H1 (cell line): ENCODE results near the gene TFAP2C. TPM values are rescaled to one million over a fixed set of nuclear protein-coding genes. Genes with fewer than 3 reads are reported as not detected.

Experiments
- CTCF ChIA-PET: fragments of 300-600 bp; sonication (Branson Sonifier 250); formaldehyde crosslinking; loops from one replicate; lab custom pipeline; 2021; ENCODE audit not compliant: partially characterized antibody; lab: Charles Lee
- POLR2A ChIA-PET: fragments of 300-600 bp; sonication (Branson Sonifier 250); formaldehyde crosslinking; loops from one replicate; lab custom pipeline; 2021; ENCODE audit warnings: inconsistent platforms; ENCODE audit not compliant: partially characterized antibody; lab: Charles Lee
- DNase-seq, 2 experiments: peaks; one replicate each; pipeline versions ENCODE4 v3.0.0 to v3.0.0-alpha.2; 2010 to 2022; ENCODE audit warnings: low spot score in 2 of 2, low read depth in 1 of 2, mixed read lengths in 1 of 2
- FAIRE-seq: peaks from 2 replicates; lab custom pipeline; 2011; peaks lifted over from hg19 to GRCh38; lab: Jason Lieb, UNC
- H2AFZ ChIP-seq: 2 replicates; pipeline ENCODE4 v1.8.1; 2012; ENCODE audit warnings: low read length, inconsistent platforms
- H2AK5ac ChIP-seq: 2 replicates; pipeline ENCODE4 v1.6.1; 2013; ENCODE audit warnings: low read depth, low read length
- H2BK120ac ChIP-seq: replicated peaks from 2 replicates; pipeline ENCODE3; 2013; ENCODE audit warnings: low read depth, low read length, inconsistent platforms
- H2BK12ac ChIP-seq: 2 replicates; pipeline ENCODE4 v1.6.1; 2013; ENCODE audit warnings: low read depth, low read length
- H2BK15ac ChIP-seq: 2 replicates; pipeline ENCODE4 v1.6.1; 2013; ENCODE audit warnings: low read length
- H2BK20ac ChIP-seq: 2 replicates; pipeline ENCODE4 v1.6.1; 2013; ENCODE audit warnings: low read length
- H2BK5ac ChIP-seq: 2 replicates; pipeline ENCODE4 v1.6.1; 2013; ENCODE audit warnings: low read depth, low read length
- H3K14ac ChIP-seq: 2 replicates; pipeline ENCODE4 v1.6.1; 2013; ENCODE audit warnings: inconsistent platforms; ENCODE audit not compliant: insufficient read length
- H3K18ac ChIP-seq: 2 replicates; pipeline ENCODE4 v1.6.1; 2013; ENCODE audit warnings: low read length; ENCODE audit errors: extremely low read depth
- H3K23ac ChIP-seq: 2 replicates; pipeline ENCODE4 v1.6.1; 2013; ENCODE audit warnings: inconsistent platforms; ENCODE audit not compliant: insufficient read length
- H3K23me2 ChIP-seq: 2 replicates; pipeline ENCODE4 v1.6.1; 2013; ENCODE audit warnings: low read depth, low read length
- H3K27ac ChIP-seq: 2 replicates; pipeline ENCODE4 v1.6.1; 2011; ENCODE audit warnings: low read depth, low read length, inconsistent platforms
- H3K27me3 ChIP-seq, 4 experiments: replicated peaks in 1 of 4; 1 replicate in 1 of 4; 2 replicates in 3 of 4; pipeline versions ENCODE4 v1.6.1 to v1.8.1; 2011 to 2013; ENCODE audit warnings: low read length in 3 of 4, mild to moderate bottlenecking in 3 of 4, inconsistent platforms in 2 of 4, mixed read lengths in 2 of 4, moderate library complexity in 1 of 4; ENCODE audit not compliant: control insufficient read depth in 3 of 4, insufficient read depth in 3 of 4; ENCODE audit errors: extremely low read depth in 1 of 4
- H3K36me3 ChIP-seq, 4 experiments: 2 replicates each; pipeline versions ENCODE4 v1.6.1 to v1.8.1; 2011 to 2013; ENCODE audit warnings: mild to moderate bottlenecking in 4 of 4, low read length in 3 of 4, moderate library complexity in 2 of 4, control low read depth in 1 of 4, inconsistent platforms in 1 of 4; ENCODE audit not compliant: insufficient read depth in 4 of 4, control insufficient read depth in 2 of 4
- H3K4ac ChIP-seq: replicated peaks from 2 replicates; pipeline ENCODE3; 2013; ENCODE audit warnings: low read length, low read depth, mixed read lengths, inconsistent platforms; ENCODE audit not compliant: insufficient read length
- H3K4me1 ChIP-seq, 4 experiments: replicated peaks in 1 of 4; 1 replicate in 1 of 4; 2 replicates in 3 of 4; pipeline versions ENCODE4 v1.6.1 to v1.8.1; 2011 to 2013; ENCODE audit warnings: low read length in 3 of 4, inconsistent platforms in 2 of 4, mixed read lengths in 1 of 4; ENCODE audit not compliant: insufficient read depth in 4 of 4, control insufficient read depth in 3 of 4
- H3K4me2 ChIP-seq, 2 experiments: 2 replicates each; pipeline versions ENCODE4 v1.6.1 to v1.8.1; 2011 to 2013; ENCODE audit warnings: low read depth in 2 of 2, low read length in 2 of 2, control low read depth in 1 of 2, inconsistent platforms in 1 of 2, mild to moderate bottlenecking in 1 of 2; ENCODE audit not compliant: insufficient read depth in 1 of 2
- H3K4me3 ChIP-seq, 4 experiments: fragments of 200-600, 300-600 bp in 1 of 4; sonication (generic), shearing (Covaris generic), sonication (Bioruptor Twin) in 1 of 4; 2 replicates each; pipeline versions ENCODE4 v1.5.1 to v1.8.1; 2011 to 2016; ENCODE audit warnings: low read length in 4 of 4, low read depth in 3 of 4, control low read depth in 2 of 4, inconsistent platforms in 2 of 4, mild to moderate bottlenecking in 2 of 4, mixed read lengths in 1 of 4, moderate library complexity in 1 of 4; ENCODE audit not compliant: insufficient read depth in 2 of 4; ENCODE audit errors: extremely low read depth in 1 of 4
- H3K56ac ChIP-seq: replicated peaks from 2 replicates; pipeline ENCODE3; 2013; ENCODE audit warnings: low read depth, mild to moderate bottlenecking, mixed read lengths, low read length, inconsistent platforms; ENCODE audit not compliant: insufficient read length
- H3K79me1 ChIP-seq: 2 replicates; pipeline ENCODE4 v1.6.1; 2013; ENCODE audit warnings: low read depth, low read length, control low read depth
- H3K79me2 ChIP-seq, 2 experiments: 2 replicates each; pipeline versions ENCODE4 v1.6.1 to v1.8.1; 2012 to 2013; ENCODE audit warnings: low read length in 2 of 2, mild to moderate bottlenecking in 2 of 2, inconsistent platforms in 1 of 2; ENCODE audit not compliant: insufficient read depth in 2 of 2, control insufficient read depth in 1 of 2
- H3K9ac ChIP-seq, 4 experiments: replicated peaks in 1 of 4; 1 replicate in 1 of 4; 2 replicates in 3 of 4; pipeline versions ENCODE4 v1.6.1 to v1.8.1; 2011 to 2013; ENCODE audit warnings: low read depth in 3 of 4, low read length in 3 of 4, control low read depth in 2 of 4, mild to moderate bottlenecking in 2 of 4, moderate library complexity in 2 of 4, inconsistent platforms in 1 of 4; ENCODE audit errors: extremely low read depth in 1 of 4
- H3K9me3 ChIP-seq, 2 experiments: 2 replicates each; pipeline versions ENCODE4 v1.6.1 to v1.8.1; 2012 to 2013; ENCODE audit warnings: mild to moderate bottlenecking in 2 of 2, moderate library complexity in 2 of 2, control low read depth in 1 of 2, inconsistent platforms in 1 of 2, low read depth in 1 of 2, low read length in 1 of 2, mixed read lengths in 1 of 2; ENCODE audit not compliant: insufficient read depth in 2 of 2
- H4K20me1 ChIP-seq, 2 experiments: replicated peaks in 1 of 2; 2 replicates each; pipeline versions ENCODE3 to v1.8.1; 2011 to 2013; ENCODE audit warnings: inconsistent platforms in 2 of 2, low read length in 2 of 2, mild to moderate bottlenecking in 1 of 2; ENCODE audit not compliant: insufficient read depth in 2 of 2, control insufficient read depth in 1 of 2
- H4K5ac ChIP-seq: 2 replicates; pipeline ENCODE4 v1.6.1; 2013; ENCODE audit warnings: low read length, low read depth, mixed read lengths, inconsistent platforms; ENCODE audit not compliant: insufficient read length
- H4K8ac ChIP-seq: 2 replicates; pipeline ENCODE4 v1.8.0; 2013; ENCODE audit warnings: mild to moderate bottlenecking, moderate library complexity, low read length, inconsistent platforms; ENCODE audit not compliant: insufficient read depth; ENCODE audit errors: extremely low read depth
- H4K91ac ChIP-seq: replicated peaks from 2 replicates; pipeline ENCODE3; 2013; ENCODE audit warnings: low read length, mixed read lengths, inconsistent platforms; ENCODE audit not compliant: insufficient read length
- ATF3 ChIP-seq: IDR thresholded peaks from 2 replicates; pipeline ENCODE4 v1.6.1; 2011; ENCODE audit warnings: low read depth, mild to moderate bottlenecking, low read length; ENCODE audit not compliant: insufficient read depth
- BCL11A ChIP-seq, 2 experiments: IDR thresholded peaks; one replicate each; pipeline ENCODE4 v1.6.1; 2011; ENCODE audit warnings: low read depth in 2 of 2, low read length in 2 of 2, mild to moderate bottlenecking in 2 of 2
- KDM1A ChIP-seq: fragments of 200-600, 300-600 bp; sonication (generic); IDR thresholded peaks from 2 replicates; pipeline ENCODE4 v1.7.1; 2016; ENCODE audit warnings: mild to moderate bottlenecking, low read length, borderline replicate concordance
- KDM4A ChIP-seq: IDR thresholded peaks from one replicate; pipeline ENCODE4 v1.7.1; 2012; ENCODE audit warnings: low read depth, mild to moderate bottlenecking, moderate library complexity, low read length, inconsistent platforms; ENCODE audit not compliant: severe bottlenecking
- KDM5A ChIP-seq: fragments of 200-600 bp; IDR thresholded peaks from 2 replicates; pipeline ENCODE4 v1.7.1; 2012; ENCODE audit warnings: mild to moderate bottlenecking, low read length, inconsistent platforms, mixed read lengths
- POU5F1 ChIP-seq: IDR thresholded peaks from 2 replicates; pipeline ENCODE4 v1.6.1; 2011; ENCODE audit warnings: low read depth, mild to moderate bottlenecking, low read length, moderate library complexity
- RAD21 ChIP-seq, 2 experiments: IDR thresholded peaks in 1 of 2; conservative IDR thresholded peaks in 1 of 2; 2 replicates each; pipeline ENCODE4 v1.6.1; 2011; ENCODE audit warnings: low read depth in 2 of 2, low read length in 2 of 2, improper control_type of control experiment in 1 of 2, inconsistent platforms in 1 of 2, mild to moderate bottlenecking in 1 of 2, moderate library complexity in 1 of 2
- RFX5 ChIP-seq: IDR thresholded peaks from 2 replicates; pipeline ENCODE4 v1.6.1; 2011; ENCODE audit warnings: low read depth, low read length, improper control_type of control experiment, borderline replicate concordance
- SP2 ChIP-seq: IDR thresholded peaks from 2 replicates; pipeline ENCODE4 v1.6.1; 2012; ENCODE audit warnings: mild to moderate bottlenecking, low read length, inconsistent platforms
- SUZ12 ChIP-seq: fragments of 200-600 bp; sonication (generic); IDR thresholded peaks from 2 replicates; pipeline ENCODE4 v1.6.1; 2012; ENCODE audit warnings: mild to moderate bottlenecking, inconsistent platforms, low read length, moderate library complexity, mixed read lengths
- TAF7 ChIP-seq: optimal IDR thresholded peaks from 2 replicates; pipeline ENCODE3; 2011; ENCODE audit warnings: low read depth, mild to moderate bottlenecking, inconsistent platforms, low read length, moderate library complexity, borderline replicate concordance
- ZNF274 ChIP-seq: IDR thresholded peaks from 2 replicates; pipeline ENCODE4 v1.7.0; 2012; ENCODE audit warnings: low read length, borderline replicate concordance; ENCODE audit errors: extremely low read depth
- whole genome bisulfite sequencing, 2 experiments: shearing (Covaris generic) in 1 of 2; methylation state at CpG; one replicate each; pipeline versions ENCODE4 v1.1.6 to v1.1.7; 2013 to 2015; ENCODE audit warnings: low lambda C conversion rate in 2 of 2, mixed read lengths in 2 of 2, inconsistent platforms in 1 of 2, low coverage in 1 of 2, missing lambda C conversion rate in 1 of 2; ENCODE audit not compliant: insufficient replicate concordance in 2 of 2, insufficient coverage in 1 of 2, insufficient read length in 1 of 2; ENCODE audit errors: extremely low coverage in 1 of 2, missing lambda C conversion rate in 1 of 2; 5-methylcytosine and 5-hydroxymethylcytosine counted together
- polyA plus RNA-seq, 7 experiments: library from polyadenylated mRNA; depleted of rRNA in 3 of 7; stranded (reverse) in 5 of 7; unstranded in 2 of 7; fragments of >200 nt in 5 of 7; fragments of 200-250 nt in 2 of 7; gene quantifications; 1 replicate in 5 of 7; 2 replicates in 1 of 7; 4 replicates in 1 of 7; pipeline versions ENCODE4 v1.2.1 to v1.2.3, GENCODE V29; 2011 to 2013; ENCODE audit warnings: missing spikeins in 2 of 7, mixed read lengths in 2 of 7
- total RNA-seq: library from RNA; stranded (reverse); fragmentation: NEBNext Ultra II Directional; extraction: Animal tissue kit (Norgen Biotek cat#: 25700); gene quantifications from 2 replicates; pipeline ENCODE4 v1.2.1, GENCODE V29; 2021

The TFAP2C gene
- total and polyA plus RNA-seq, 2 of the 8 experiments (the other 6 are each of a cell fraction or from before 2014, with no cell fraction given): 1.7 to 5.8 TPM

GRCh38 chr20:56587307-56588041 is 41.6 kb upstream of the TFAP2C start:
- Histone ChIP-seq H2AK5ac (no peak overlapping the region), H3K79me2 (no peaks in the 10 kb centered on the region), H3K23me2 (no peaks in the 10 kb centered on the region), H3K4me3 (no peak overlapping the region), H4K5ac (no peak overlapping the region), H3K27me3 (no peaks in the 10 kb centered on the region; a peak in 1 of 7 replicates), H2BK20ac (no peak overlapping the region), H3K79me1 (no peaks in the 10 kb centered on the region), H3K9me3 (no peaks in the 10 kb centered on the region), H3K36me3 (no peaks in the 10 kb centered on the region), H2BK15ac (no peak overlapping the region), H4K20me1 (no peaks in the 10 kb centered on the region), H3K14ac (no peak overlapping the region), H2AFZ (no peak overlapping the region), H3K4me2 (no peak overlapping the region), H2BK12ac (no peak overlapping the region), H3K4ac (no peak overlapping the region), H2BK120ac (no peak overlapping the region), H4K91ac (no peak overlapping the region), H2BK5ac (no peak overlapping the region), H3K9ac (no peak overlapping the region), H4K8ac (no peak overlapping the region), H3K56ac (no peak overlapping the region), H3K23ac (no peak overlapping the region), H3K18ac (no peak overlapping the region), H3K27ac (no peak overlapping the region), H3K4me1 (peaks cover 0 to under 1% (median 0%) of the 10 kb centered on the region in 4 experiments; a peak in 1 of 7 replicates)
- no peak for DNase-seq
- WGBS, 2 experiments: 78% methylated on average over 7 of the region's 7 CpGs; no CpG with 5 or more reads in 1 of the 2 experiments
- ChIA-PET CTCF (interaction anchor here (0.6 to 1.6 kb wide), 8 partner anchors 8 to 442 kb away, joined by 3 to 5 read pairs (median 3); no protein-coding TSS in a partner anchor), POLR2A (no interaction called here)
- no peak for FAIRE-seq
- TF ChIP-seq RFX5 (no peak), RAD21 (IDR thresholded peaks at IDR 0.05 in 1 of 2, conservative IDR thresholded peaks at IDR 0.05 in 1 of 2; ENCODE audit: low read depth in 2 of 2, low read length in 2 of 2) (no peak), KDM5A (no peak), SP2 (no peak), POU5F1 (no peak), KDM1A (no peak), KDM4A (no peak), ATF3 (no peak), BCL11A (IDR thresholded peaks at IDR 0.05; ENCODE audit: low read depth in 2 of 2, low read length in 2 of 2) (no peak), TAF7 (no peak), ZNF274 (no peak), SUZ12 (no peak)
